Ishikawa (cell line): Measurements from ENCODE around the gene NUMB.

Experiments
- CREB1 ChIP-seq: IDR thresholded peaks from 2 replicates; pipeline ENCODE4 v1.6.1; 2012; ENCODE audit warnings: low read depth
- EGR1 ChIP-seq: IDR thresholded peaks from 2 replicates; pipeline ENCODE4 v1.6.1; 2012
- EP300 ChIP-seq: IDR thresholded peaks from 2 replicates; pipeline ENCODE4 v1.6.1; 2012; ENCODE audit warnings: borderline replicate concordance
- FOXM1 ChIP-seq: IDR thresholded peaks from 2 replicates; pipeline ENCODE4 v1.6.1; 2012; ENCODE audit warnings: low read depth, borderline replicate concordance
- NFIC ChIP-seq: IDR thresholded peaks from 2 replicates; pipeline ENCODE4 v1.6.1; 2012
- TAF1 ChIP-seq: IDR thresholded peaks from 2 replicates; pipeline ENCODE4 v1.6.1; 2012; ENCODE audit warnings: low read depth, mild to moderate bottlenecking
- YY1 ChIP-seq: IDR thresholded peaks from 2 replicates; pipeline ENCODE4 v1.6.1; 2012; ENCODE audit warnings: low read depth
- TF ChIP-seq, protein P1 (sequence below): IDR thresholded peaks from 2 replicates; pipeline ENCODE4 v1.6.1; 2012; ENCODE audit warnings: low read depth, mild to moderate bottlenecking

GRCh38 chr14:73231981-73232851, 226.1 kb downstream of the NUMB start:
- TF ChIP-seq EP300 (no peak), FOXM1 (no peak), EGR1 (no peak), TAF1 (no peak), CREB1 (no peak), YY1 (no peak), NFIC (no peak)
- TF ChIP-seq, protein P1, sequence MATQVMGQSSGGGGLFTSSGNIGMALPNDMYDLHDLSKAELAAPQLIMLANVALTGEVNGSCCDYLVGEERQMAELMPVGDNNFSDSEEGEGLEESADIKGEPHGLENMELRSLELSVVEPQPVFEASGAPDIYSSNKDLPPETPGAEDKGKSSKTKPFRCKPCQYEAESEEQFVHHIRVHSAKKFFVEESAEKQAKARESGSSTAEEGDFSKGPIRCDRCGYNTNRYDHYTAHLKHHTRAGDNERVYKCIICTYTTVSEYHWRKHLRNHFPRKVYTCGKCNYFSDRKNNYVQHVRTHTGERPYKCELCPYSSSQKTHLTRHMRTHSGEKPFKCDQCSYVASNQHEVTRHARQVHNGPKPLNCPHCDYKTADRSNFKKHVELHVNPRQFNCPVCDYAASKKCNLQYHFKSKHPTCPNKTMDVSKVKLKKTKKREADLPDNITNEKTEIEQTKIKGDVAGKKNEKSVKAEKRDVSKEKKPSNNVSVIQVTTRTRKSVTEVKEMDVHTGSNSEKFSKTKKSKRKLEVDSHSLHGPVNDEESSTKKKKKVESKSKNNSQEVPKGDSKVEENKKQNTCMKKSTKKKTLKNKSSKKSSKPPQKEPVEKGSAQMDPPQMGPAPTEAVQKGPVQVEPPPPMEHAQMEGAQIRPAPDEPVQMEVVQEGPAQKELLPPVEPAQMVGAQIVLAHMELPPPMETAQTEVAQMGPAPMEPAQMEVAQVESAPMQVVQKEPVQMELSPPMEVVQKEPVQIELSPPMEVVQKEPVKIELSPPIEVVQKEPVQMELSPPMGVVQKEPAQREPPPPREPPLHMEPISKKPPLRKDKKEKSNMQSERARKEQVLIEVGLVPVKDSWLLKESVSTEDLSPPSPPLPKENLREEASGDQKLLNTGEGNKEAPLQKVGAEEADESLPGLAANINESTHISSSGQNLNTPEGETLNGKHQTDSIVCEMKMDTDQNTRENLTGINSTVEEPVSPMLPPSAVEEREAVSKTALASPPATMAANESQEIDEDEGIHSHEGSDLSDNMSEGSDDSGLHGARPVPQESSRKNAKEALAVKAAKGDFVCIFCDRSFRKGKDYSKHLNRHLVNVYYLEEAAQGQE, result no peak
